SK-N-SH treated with all-trans-retinoic acid at 6 μM for 48 hours (cell line): ENCODE results near the gene IL22.
"Not testable (repeated sequence)": the region's sequence is repeated elsewhere in the genome, so short reads cannot be mapped to it uniquely, and the experiment has no call there.

Source experiments
- ATAC-seq: fragments of 200-7000 bp; cut with Tn5 transposase; 3 replicates; pipeline ENCODE4 v1.9.1; 2020; ENCODE audit warnings: mild to moderate bottlenecking, moderate library complexity
- ARNTL ChIP-seq: fragments of 450-650 bp; formaldehyde crosslinking; IDR thresholded peaks from 2 replicates; pipeline ENCODE4 v1.5.0; 2020; ENCODE audit warnings: low read depth, mild to moderate bottlenecking, moderate library complexity, borderline replicate concordance
- BACH2 ChIP-seq: fragments of 250-450 bp; sonication (Bioruptor Pico); IDR thresholded peaks from 2 replicates; pipeline ENCODE4 v1.9.0; 2021; ENCODE audit warnings: mild to moderate bottlenecking, borderline replicate concordance
- CREB5 ChIP-seq: fragments of 250-450 bp; sonication (Bioruptor Pico); IDR thresholded peaks from 2 replicates; pipeline ENCODE4 v1.5.1; 2020; ENCODE audit warnings: low read depth, mild to moderate bottlenecking, moderate library complexity
- CSDC2 ChIP-seq: fragments of 250-450 bp; sonication (Bioruptor Pico); IDR thresholded peaks from 2 replicates; pipeline ENCODE4 v1.5.0; 2020; ENCODE audit warnings: mild to moderate bottlenecking, moderate library complexity
- CSRNP3 ChIP-seq: fragments of 250-450 bp; sonication (Bioruptor Pico); IDR thresholded peaks from 2 replicates; pipeline ENCODE4 v1.5.1; 2021; ENCODE audit warnings: mild to moderate bottlenecking, moderate library complexity
- ESRRG ChIP-seq: fragments of 250-450 bp; sonication (Bioruptor Pico); IDR thresholded peaks from 2 replicates; pipeline ENCODE4 v1.6.1; 2021; ENCODE audit warnings: mild to moderate bottlenecking
- GLIS3 ChIP-seq: fragments of 250-450 bp; sonication (Bioruptor Pico); IDR thresholded peaks from 2 replicates; pipeline ENCODE4 v1.5.0; 2020; ENCODE audit warnings: mild to moderate bottlenecking, moderate library complexity
- ISL1 ChIP-seq: fragments of 250-450 bp; sonication (Bioruptor Pico); IDR thresholded peaks from 2 replicates; pipeline ENCODE4 v2.1.2; 2022; ENCODE audit warnings: mild to moderate bottlenecking, moderate library complexity
- OSR1 ChIP-seq: fragments of 250-450 bp; sonication (Bioruptor Pico); IDR thresholded peaks from 2 replicates; pipeline ENCODE4 v1.8.0; 2022; ENCODE audit warnings: moderate library complexity, mild to moderate bottlenecking, inconsistent platforms
- PATZ1 ChIP-seq: fragments of 250-450 bp; sonication (Bioruptor Pico); IDR thresholded peaks from 2 replicates; pipeline ENCODE4 v1.8.0; 2020; ENCODE audit warnings: mild to moderate bottlenecking, moderate library complexity, borderline replicate concordance
- POU6F1 ChIP-seq: fragments of 250-450 bp; sonication (Bioruptor Pico); IDR thresholded peaks from 2 replicates; pipeline ENCODE4 v1.8.0; 2021; ENCODE audit warnings: low read depth, mild to moderate bottlenecking, moderate library complexity, borderline replicate concordance
- RARB ChIP-seq: fragments of 250-450 bp; sonication (Bioruptor Pico); IDR thresholded peaks from 2 replicates; pipeline ENCODE4 v1.8.0; 2021; ENCODE audit warnings: mild to moderate bottlenecking, moderate library complexity
- SNAI2 ChIP-seq: fragments of 250-450 bp; sonication (Bioruptor Pico); IDR thresholded peaks from 2 replicates; pipeline ENCODE4 v1.5.0; 2020; ENCODE audit warnings: mild to moderate bottlenecking, moderate library complexity
- TCF4 ChIP-seq: fragments of 250-450 bp; sonication (Bioruptor Pico); IDR thresholded peaks from 2 replicates; pipeline ENCODE4 v1.8.0; 2021; ENCODE audit warnings: mild to moderate bottlenecking, moderate library complexity, borderline replicate concordance
- TOX ChIP-seq: fragments of 250-450 bp; sonication (Bioruptor Pico); IDR thresholded peaks from 2 replicates; pipeline ENCODE4 v1.8.0; 2021; ENCODE audit warnings: mild to moderate bottlenecking, moderate library complexity, borderline replicate concordance
- TSHZ2 ChIP-seq: fragments of 250-450 bp; sonication (Bioruptor Pico); IDR thresholded peaks from 2 replicates; pipeline ENCODE4 v1.5.0; 2020; ENCODE audit warnings: mild to moderate bottlenecking, moderate library complexity
- ZC3H10 ChIP-seq: fragments of 250-450 bp; sonication (Bioruptor Pico); IDR thresholded peaks from 2 replicates; pipeline ENCODE4 v1.5.1; 2021; ENCODE audit warnings: mild to moderate bottlenecking, moderate library complexity
- ZFP3 ChIP-seq: fragments of 250-450 bp; sonication (Bioruptor Pico); IDR thresholded peaks from 2 replicates; pipeline ENCODE4 v1.5.0; 2020; ENCODE audit warnings: mild to moderate bottlenecking, moderate library complexity
- ZFP30 ChIP-seq: fragments of 450-650 bp; formaldehyde crosslinking; IDR thresholded peaks from 2 replicates; pipeline ENCODE4 v1.5.0; 2022; ENCODE audit warnings: mild to moderate bottlenecking, moderate library complexity
- ZNF70 ChIP-seq: fragments of 450-650 bp; formaldehyde crosslinking; IDR thresholded peaks from 2 replicates; pipeline ENCODE4 v1.5.0; 2020; ENCODE audit warnings: mild to moderate bottlenecking, moderate library complexity
- ZNF8 ChIP-seq: fragments of 450-650 bp; formaldehyde crosslinking; IDR thresholded peaks from 2 replicates; pipeline ENCODE4 v1.5.0; 2020; ENCODE audit warnings: mild to moderate bottlenecking, moderate library complexity

IL22 gene

GRCh38 chr12:68210875-68211274, 42.5 kb downstream of the IL22 start (continued):
- TF ChIP-seq TSHZ2 (CRISPR knock-in tag) (no peak), ZNF8 (no peak)

- ATAC-seq = not testable (repeated sequence)
These were observed 44.2 kb downstream of the IL22 start for GRCh38 chr12:68209048-68209728.

GRCh38 chr12:68207276-68207675, 46.1 kb downstream of the IL22 start:
- ATAC-seq = no peak
- TF ChIP-seq POU6F1 (CRISPR knock-in tag) = no peak
- no peak for TF ChIP-seq GLIS3 (CRISPR knock-in tag)
- TF ChIP-seq ZFP30 = no peak
- no peak for TF ChIP-seq CREB5 (CRISPR knock-in tag)
- TF ChIP-seq PATZ1 (CRISPR knock-in tag) = no peak
- no peak for TF ChIP-seq BACH2 (CRISPR knock-in tag)
- no peak for TF ChIP-seq ZFP3 (CRISPR knock-in tag)
- TF ChIP-seq ZC3H10 (CRISPR knock-in tag) = no peak
- TF ChIP-seq ZNF70 (CRISPR knock-in tag) = no peak
- no peak for TF ChIP-seq CSRNP3 (CRISPR knock-in tag)
- TF ChIP-seq ISL1 (CRISPR knock-in tag) = no peak
- no peak for TF ChIP-seq ESRRG (CRISPR knock-in tag)

- ATAC-seq = no peak
- no peak for TF ChIP-seq ESRRG (CRISPR knock-in tag)
- no peak for TF ChIP-seq SNAI2 (CRISPR knock-in tag)
- TF ChIP-seq ZFP30 = no peak
- TF ChIP-seq ZNF8 = no peak
- TF ChIP-seq ZFP3 (CRISPR knock-in tag) = no peak
- TF ChIP-seq RARB = no peak
- TF ChIP-seq ZNF70 (CRISPR knock-in tag) = no peak
- TF ChIP-seq ARNTL (CRISPR knock-in tag) = no peak
- TF ChIP-seq GLIS3 (CRISPR knock-in tag) = no peak
These were observed 47.0 kb downstream of the IL22 start for GRCh38 chr12:68206446-68206845.

- ATAC-seq = no peak
- TF ChIP-seq ZFP3 (CRISPR knock-in tag) (no peak), TCF4 (CRISPR knock-in tag) (no peak), ESRRG (CRISPR knock-in tag) (no peak), ZFP30 (no peak), CREB5 (CRISPR knock-in tag) (no peak), TOX (CRISPR knock-in tag) (no peak), ARNTL (CRISPR knock-in tag) (no peak), OSR1 (CRISPR knock-in tag) (no peak), CSDC2 (CRISPR knock-in tag) (no peak)
These were observed 49.9 kb downstream of the IL22 start for GRCh38 chr12:68203460-68203875.
